ENCODE data around the gene SLC7A14. TPM values are rescaled to one million over a fixed set of nuclear protein-coding genes. Genes with fewer than 3 reads are reported as not detected.

SLC7A14 gene
- total RNA-seq, 1 experiment from 2014 or later, result not detected

DNA sequence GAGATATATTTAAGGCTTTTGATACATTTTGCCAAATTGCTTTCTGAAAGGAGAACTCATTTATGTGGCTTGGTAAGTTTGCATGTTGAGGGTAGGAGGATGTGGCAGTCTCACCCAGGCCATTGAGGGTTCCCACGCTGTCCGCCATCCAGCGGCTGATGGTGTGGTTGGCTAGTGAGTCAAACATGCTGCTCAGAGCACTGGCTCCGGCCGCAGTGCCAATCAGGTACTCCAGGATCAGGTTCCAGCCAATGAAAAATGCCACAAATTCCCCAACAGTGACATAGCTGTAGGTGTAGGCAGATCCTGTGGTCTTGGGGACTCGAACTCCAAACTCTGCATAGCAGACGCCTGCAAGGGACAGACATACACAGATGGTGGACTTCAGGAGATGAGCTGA lies 84.9 kb downstream of the SLC7A14 start:
- Mint-ChIP-seq H3K36me3 (ENCODE audit: insufficient read depth, unreplicated experiment) (no peaks in the 10 kb centered on the region), H3K27me3 (ENCODE audit: unreplicated experiment) (peaks cover 4% of the 10 kb centered on the region), H3K9me3 (ENCODE audit: low read depth, unreplicated experiment) (no peaks in the 10 kb centered on the region), H3K27ac (ENCODE audit: unreplicated experiment) (no peak overlapping the region), H3K4me1 (ENCODE audit: low read depth, unreplicated experiment) (peaks cover 14% of the 10 kb centered on the region), H3K4me3 (ENCODE audit: low read depth, unreplicated experiment) (no peak overlapping the region)
- TF ChIP-seq, protein P1, sequence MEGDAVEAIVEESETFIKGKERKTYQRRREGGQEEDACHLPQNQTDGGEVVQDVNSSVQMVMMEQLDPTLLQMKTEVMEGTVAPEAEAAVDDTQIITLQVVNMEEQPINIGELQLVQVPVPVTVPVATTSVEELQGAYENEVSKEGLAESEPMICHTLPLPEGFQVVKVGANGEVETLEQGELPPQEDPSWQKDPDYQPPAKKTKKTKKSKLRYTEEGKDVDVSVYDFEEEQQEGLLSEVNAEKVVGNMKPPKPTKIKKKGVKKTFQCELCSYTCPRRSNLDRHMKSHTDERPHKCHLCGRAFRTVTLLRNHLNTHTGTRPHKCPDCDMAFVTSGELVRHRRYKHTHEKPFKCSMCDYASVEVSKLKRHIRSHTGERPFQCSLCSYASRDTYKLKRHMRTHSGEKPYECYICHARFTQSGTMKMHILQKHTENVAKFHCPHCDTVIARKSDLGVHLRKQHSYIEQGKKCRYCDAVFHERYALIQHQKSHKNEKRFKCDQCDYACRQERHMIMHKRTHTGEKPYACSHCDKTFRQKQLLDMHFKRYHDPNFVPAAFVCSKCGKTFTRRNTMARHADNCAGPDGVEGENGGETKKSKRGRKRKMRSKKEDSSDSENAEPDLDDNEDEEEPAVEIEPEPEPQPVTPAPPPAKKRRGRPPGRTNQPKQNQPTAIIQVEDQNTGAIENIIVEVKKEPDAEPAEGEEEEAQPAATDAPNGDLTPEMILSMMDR (IDR thresholded peaks at IDR 0.05; ENCODE audit: unreplicated experiment), result no peak
- DNase-seq, result no peak
- no TSS peak for BruUV-seq (replicated peaks)
- intact Hi-C loops (cut with micrococcal nuclease; ENCODE audit: unreplicated experiment), result no loop called here
- CTCF ChIA-PET, result no interaction called here

DNA sequence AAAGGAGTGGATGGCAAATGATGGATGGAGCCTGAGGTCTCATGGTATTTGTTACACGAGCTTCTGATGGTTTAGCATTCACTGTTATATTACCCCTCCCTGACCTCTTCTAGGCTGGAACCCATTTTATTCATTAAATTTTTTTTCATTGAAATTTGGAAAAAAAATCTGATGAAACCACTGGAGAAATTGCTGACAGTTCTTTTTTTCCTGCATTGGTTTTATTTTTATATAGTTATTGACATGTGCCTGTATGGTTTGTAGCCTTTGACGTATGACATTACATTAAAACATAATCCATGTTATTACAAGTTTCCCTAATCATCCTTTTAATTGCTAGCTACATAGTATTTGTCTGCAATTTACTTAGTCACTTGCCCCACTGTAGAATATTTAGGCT lies 85.4 kb downstream of the SLC7A14 start:
- CTCF ChIA-PET, result interaction anchor here (0.7 to 1.5 kb wide), 6 partner anchors 30 to 311 kb away, joined by 3 to 15 read pairs (median 4); no protein-coding TSS in a partner anchor
- Mint-ChIP-seq H3K27ac (ENCODE audit: unreplicated experiment) (no peak overlapping the region), H3K4me3 (ENCODE audit: low read depth, unreplicated experiment) (no peak overlapping the region), H3K36me3 (ENCODE audit: insufficient read depth, unreplicated experiment) (no peaks in the 10 kb centered on the region), H3K27me3 (ENCODE audit: unreplicated experiment) (peaks cover 8% of the 10 kb centered on the region), H3K9me3 (ENCODE audit: low read depth, unreplicated experiment) (no peaks in the 10 kb centered on the region), H3K4me1 (ENCODE audit: low read depth, unreplicated experiment) (peaks cover 14% of the 10 kb centered on the region)
- DNase-seq, result no peak
- BruUV-seq (replicated peaks), result no TSS peak
- TF ChIP-seq, protein P1 (IDR thresholded peaks at IDR 0.05; ENCODE audit: unreplicated experiment), result no peak
- intact Hi-C loops (cut with micrococcal nuclease; ENCODE audit: unreplicated experiment), result no loop called here

DNA sequence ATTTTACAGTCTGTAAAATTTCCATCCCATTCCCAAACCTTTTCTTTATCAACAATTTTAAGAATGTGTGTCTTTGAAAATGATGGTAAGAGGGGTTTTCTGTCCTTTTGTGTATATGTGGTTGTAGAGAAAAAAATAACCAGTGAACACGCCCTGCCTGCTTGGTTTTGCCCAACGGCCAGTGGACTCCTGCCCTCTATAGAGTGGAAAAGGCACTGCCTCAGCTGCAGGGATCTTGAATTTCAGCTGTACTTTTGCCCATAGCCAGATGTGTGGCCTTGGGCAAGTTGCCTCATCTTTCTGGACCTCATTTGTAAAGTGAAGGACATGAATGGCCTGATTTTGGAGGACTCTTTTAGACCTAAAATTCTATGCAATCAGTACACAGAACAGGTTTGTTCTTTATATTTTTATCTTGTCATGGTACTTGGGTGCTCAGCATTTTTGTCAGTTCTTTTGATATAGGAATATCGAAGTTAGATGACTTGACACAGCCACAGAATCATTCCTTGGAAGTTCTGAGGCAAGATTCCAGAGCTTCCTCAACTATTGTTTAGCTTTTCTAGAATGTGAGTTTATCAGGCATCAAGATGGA lies 86.2 kb downstream of the SLC7A14 start:
- Mint-ChIP-seq H3K4me1 (ENCODE audit: low read depth, unreplicated experiment) (peaks cover 14% of the 10 kb centered on the region), H3K4me3 (ENCODE audit: low read depth, unreplicated experiment) (no peak overlapping the region), H3K27ac (ENCODE audit: unreplicated experiment) (no peak overlapping the region), H3K9me3 (ENCODE audit: low read depth, unreplicated experiment) (no peaks in the 10 kb centered on the region), H3K36me3 (ENCODE audit: insufficient read depth, unreplicated experiment) (no peaks in the 10 kb centered on the region), H3K27me3 (ENCODE audit: unreplicated experiment) (peaks cover 8% of the 10 kb centered on the region)
- intact Hi-C loops (cut with micrococcal nuclease; ENCODE audit: unreplicated experiment), result loop anchor here (1.0 to 5.0 kb wide), 2 partner anchors 85 to 313 kb away; no protein-coding TSS in a partner anchor
- DNase-seq, result peak; percentile 65
- CTCF ChIA-PET, result interaction anchor here (0.5 to 1.5 kb wide), 9 partner anchors 8 to 893 kb away, joined by 3 to 15 read pairs (median 4); no protein-coding TSS in a partner anchor
- no TSS peak for BruUV-seq (replicated peaks)
- TF ChIP-seq, protein P1 (IDR thresholded peaks at IDR 0.05; ENCODE audit: unreplicated experiment), result peak; percentile 78

DNA sequence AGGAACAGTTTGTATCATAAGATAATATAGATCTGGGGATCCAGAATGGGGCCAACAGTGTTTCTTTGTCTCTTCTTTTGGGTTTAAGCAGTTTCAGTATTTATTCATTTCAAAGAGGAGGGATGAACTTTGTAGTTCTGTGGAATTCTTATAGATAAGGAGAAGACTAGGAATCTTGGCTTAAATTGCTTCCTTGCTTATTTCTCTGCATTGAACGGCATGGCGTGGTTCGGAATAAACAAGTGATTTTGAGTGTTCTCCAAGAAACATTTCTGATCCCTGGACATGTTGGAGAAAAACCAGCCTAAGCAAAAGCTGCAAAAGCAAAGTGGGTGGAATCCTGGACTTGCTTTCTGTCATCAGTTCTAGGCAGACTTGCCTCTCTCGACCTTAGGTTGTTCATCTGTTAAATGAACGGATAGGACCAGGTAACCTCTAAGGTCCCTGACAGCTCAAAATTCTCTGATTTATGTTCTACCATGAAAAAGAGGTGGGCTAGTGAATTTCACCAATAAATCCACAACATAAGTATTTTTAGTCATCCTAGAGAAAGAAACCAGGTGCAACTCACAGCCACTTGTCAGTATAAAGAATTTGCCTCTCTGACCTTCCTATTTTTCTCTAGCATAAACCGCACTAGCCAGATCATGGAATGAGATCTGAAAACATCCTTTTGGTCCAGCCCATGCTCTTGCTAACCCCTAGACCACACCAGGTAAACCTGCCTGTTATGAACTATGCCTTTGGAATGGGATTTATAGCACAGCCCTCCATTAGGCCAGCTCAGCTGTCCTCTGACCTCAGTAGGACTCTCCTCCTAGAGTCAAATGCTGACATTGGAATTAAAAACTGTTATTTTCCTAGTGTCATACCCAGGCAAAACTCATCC lies 88.4 kb downstream of the SLC7A14 start:
- no peak for DNase-seq
- H3K4me3 Mint-ChIP-seq (ENCODE audit: low read depth, unreplicated experiment), result no peak overlapping the region
- TF ChIP-seq, protein P1 (IDR thresholded peaks at IDR 0.05; ENCODE audit: unreplicated experiment), result no peak
- no TSS peak for BruUV-seq (replicated peaks)
- no peak overlapping the region for H3K27ac Mint-ChIP-seq (ENCODE audit: unreplicated experiment)
- CTCF ChIA-PET, result interaction anchor here (0.6 to 1.5 kb wide), 3 partner anchors 10 to 359 kb away, joined by 3 to 8 read pairs (median 3); no protein-coding TSS in a partner anchor
- peaks cover 8% of the 10 kb centered on the region for H3K27me3 Mint-ChIP-seq (ENCODE audit: unreplicated experiment)
- intact Hi-C loops (cut with micrococcal nuclease; ENCODE audit: unreplicated experiment), result loop anchor here (5.0 kb wide), 1 partner anchor 315 kb away; no protein-coding TSS in a partner anchor
- no peaks in the 10 kb centered on the region for H3K9me3 Mint-ChIP-seq (ENCODE audit: low read depth, unreplicated experiment)
- no peaks in the 10 kb centered on the region for H3K36me3 Mint-ChIP-seq (ENCODE audit: insufficient read depth, unreplicated experiment)
- peaks cover 10% of the 10 kb centered on the region for H3K4me1 Mint-ChIP-seq (ENCODE audit: low read depth, unreplicated experiment)
